GM12878 (cell line): Measurements from ENCODE around the gene SLFN13. TPM values are rescaled to one million over a fixed set of nuclear protein-coding genes. Genes with fewer than 3 reads are reported as not detected.

ENCODE experiments used
- BHLHE40 ChIP-seq, 2 experiments: fragments of 450-650 bp in 1 of 2; IDR thresholded peaks; 2 replicates each; pipeline ENCODE4 v1.6.1; 2011 to 2017; ENCODE audit warnings: low read depth in 2 of 2, borderline replicate concordance in 1 of 2, improper control_type of control experiment in 1 of 2, low read length in 1 of 2, mild to moderate bottlenecking in 1 of 2
- CBFB ChIP-seq: IDR thresholded peaks from 2 replicates; pipeline ENCODE4 v1.6.1; 2016; ENCODE audit warnings: antibody characterized with exemption, low read depth
- CHD1 ChIP-seq: IDR thresholded peaks from 2 replicates; pipeline ENCODE4 v1.6.1; 2012; ENCODE audit warnings: low read depth, low read length, improper control_type of control experiment
- CHD4 ChIP-seq: fragments of 200-600 bp; sonication (generic); IDR thresholded peaks from 2 replicates; pipeline ENCODE4 v1.6.1; 2016; ENCODE audit warnings: mild to moderate bottlenecking
- CREM ChIP-seq: IDR thresholded peaks from 2 replicates; pipeline ENCODE4 v1.6.1; 2014; ENCODE audit warnings: antibody characterized with exemption, low read depth
- EGR1 ChIP-seq, 2 experiments: IDR thresholded peaks; 1 replicate in 1 of 2; 2 replicates in 1 of 2; pipeline ENCODE4 v1.6.1; 2011 to 2012; ENCODE audit warnings: low read depth in 2 of 2, low read length in 2 of 2, borderline replicate concordance in 1 of 2, mild to moderate bottlenecking in 1 of 2, moderate library complexity in 1 of 2
- EP300 ChIP-seq, 2 experiments: fragments of 150-350 bp in 1 of 2; IDR thresholded peaks; 2 replicates each; pipeline ENCODE4 v1.6.1; 2011 to 2012; ENCODE audit warnings: low read depth in 2 of 2, low read length in 2 of 2, borderline replicate concordance in 1 of 2, improper control_type of control experiment in 1 of 2, inconsistent platforms in 1 of 2; ENCODE audit not compliant: control insufficient read depth in 1 of 2
- KLF5 ChIP-seq: fragments of 450-650 bp; IDR thresholded peaks from 2 replicates; pipeline ENCODE4 v1.6.1; 2014; ENCODE audit warnings: mild to moderate bottlenecking; ENCODE audit not compliant: partially characterized antibody
- MAX ChIP-seq: IDR thresholded peaks from 2 replicates; pipeline ENCODE4 v1.6.1; 2012; ENCODE audit warnings: low read depth, low read length, improper control_type of control experiment
- SRF ChIP-seq, 2 experiments: IDR thresholded peaks; 2 replicates each; pipeline ENCODE4 v1.6.1; 2011; ENCODE audit warnings: low read depth in 2 of 2, low read length in 2 of 2, mild to moderate bottlenecking in 1 of 2, moderate library complexity in 1 of 2
- ZNF207 ChIP-seq: fragments of 450-650 bp; IDR thresholded peaks from 2 replicates; pipeline ENCODE4 v1.6.1; 2014; ENCODE audit warnings: antibody characterized with exemption, mild to moderate bottlenecking, borderline replicate concordance
- ZNF687 ChIP-seq: fragments of 450-650 bp; IDR thresholded peaks from 2 replicates; pipeline ENCODE4 v1.6.1; 2017; ENCODE audit warnings: mild to moderate bottlenecking, moderate library complexity
- ZZZ3 ChIP-seq: IDR thresholded peaks from 2 replicates; pipeline ENCODE4 v1.6.1; 2011; ENCODE audit warnings: low read depth; ENCODE audit not compliant: control insufficient read depth, insufficient read length
- polyA plus RNA-seq, 11 experiments: library from polyadenylated mRNA; depleted of rRNA in 4 of 11; unstranded in 6 of 11; stranded (reverse) in 5 of 11; fragments of >200 nt; fragmentation: Nextera tagmentation in 4 of 11; fragmentation: Illumina TruSeq in 1 of 11; extraction: Ambion mirVana in 4 of 11; extraction: Trizol in 1 of 11; gene quantifications; 1 replicate in 1 of 11; 2 replicates in 10 of 11; pipeline versions ENCODE4 v1.2.1 to v1.2.3, GENCODE V29; 2011 to 2016; ENCODE audit warnings: inconsistent platforms in 2 of 11, missing spikeins in 2 of 11, low read depth in 1 of 11
- total RNA-seq, 4 experiments: library from RNA; depleted of rRNA in 3 of 4; stranded (reverse); fragments of >200 nt in 3 of 4; fragmentation: Illumina TruSeq in 1 of 4; extraction: Trizol in 1 of 4; gene quantifications; 2 replicates each; pipeline versions ENCODE4 v1.2.1 to v1.2.3, GENCODE V29; 2013 to 2021

The SLFN13 gene
- total and polyA plus RNA-seq, 10 of the 15 experiments (the other 5 are each of a cell fraction or from before 2014, with no cell fraction given) = 12.4 to 82.4 (median 61.9) TPM

GRCh38 chr17:35407531-35407930, 41.0 kb downstream of the SLFN13 start (continued):
- TF ChIP-seq ZNF207 (no peak), SRF (IDR thresholded peaks at IDR 0.05; ENCODE audit: low read depth in 2 of 2, low read length in 2 of 2) (no peak), KLF5 (no peak), MAX (no peak), EGR1 (IDR thresholded peaks at IDR 0.05; ENCODE audit: borderline replicate concordance in 1 of 2, low read depth in 2 of 2, low read length in 2 of 2) (no peak), BHLHE40 (IDR thresholded peaks at IDR 0.05; ENCODE audit: borderline replicate concordance in 1 of 2, low read depth in 2 of 2, low read length in 1 of 2) (no peak), ZZZ3 (no peak), EP300 (IDR thresholded peaks at IDR 0.05; ENCODE audit: borderline replicate concordance in 1 of 2, control insufficient read depth in 1 of 2, low read depth in 2 of 2, low read length in 2 of 2) (no peak), CBFB (no peak), CREM (no peak), CHD4 (no peak), CHD1 (no peak), ZNF687 (no peak)
